Nephron progenitor cell (in vitro differentiated cells): Measurements from ENCODE around the gene PDGFA.

ENCODE experiments used
- DNase-seq: peaks from one replicate; pipeline ENCODE4 v3.0.0; 2021
- H3K27ac Mint-ChIP-seq: 2 replicates; pipeline ENCODE4 v1.8.0; 2021; ENCODE audit warnings: mild to moderate bottlenecking, moderate library complexity, mixed read lengths
- H3K27me3 Mint-ChIP-seq: 2 replicates; pipeline ENCODE4 v1.8.0; 2021; ENCODE audit warnings: mild to moderate bottlenecking, low read depth, mixed read lengths; ENCODE audit not compliant: poor library complexity
- H3K36me3 Mint-ChIP-seq: 2 replicates; pipeline ENCODE4 v1.8.0; 2021; ENCODE audit warnings: low read depth, mixed read lengths
- H3K4me1 Mint-ChIP-seq: 2 replicates; pipeline ENCODE4 v1.8.0; 2021; ENCODE audit warnings: mixed read lengths
- H3K4me3 Mint-ChIP-seq: 2 replicates; pipeline ENCODE4 v1.8.0; 2021; ENCODE audit warnings: mild to moderate bottlenecking, moderate library complexity, mixed read lengths
- H3K9me3 Mint-ChIP-seq: 2 replicates; pipeline ENCODE4 v1.8.0; 2021; ENCODE audit warnings: mild to moderate bottlenecking, moderate library complexity, mixed read lengths
- CTCF ChIP-seq: fragments of 200-600 bp; sonication (generic); IDR thresholded peaks from 2 replicates; pipeline ENCODE4 v1.5.0; 2021; ENCODE audit warnings: antibody characterized with exemption

Gene PDGFA

GRCh38 chr7:484356-485101, 35.1 kb downstream of the PDGFA start:
- DNase-seq, result no peak
- Mint-ChIP-seq H3K4me1 (peaks cover 64% of the 10 kb centered on the region), H3K4me3 (no peak overlapping the region), H3K27ac (no peak overlapping the region), H3K36me3 (peaks cover 4% of the 10 kb centered on the region), H3K9me3 (peaks cover 22% of the 10 kb centered on the region), H3K27me3 (peaks cover 31% of the 10 kb centered on the region)
- no peak for TF ChIP-seq CTCF

GRCh38 chr7:483656-484355, 35.8 kb downstream of the PDGFA start:
- TF ChIP-seq CTCF, result no peak
- H3K4me1 Mint-ChIP-seq, result peaks cover 68% of the 10 kb centered on the region
- H3K27ac Mint-ChIP-seq, result no peak overlapping the region
- H3K27me3 Mint-ChIP-seq, result peaks cover 34% of the 10 kb centered on the region
- no peak overlapping the region for H3K4me3 Mint-ChIP-seq
- H3K9me3 Mint-ChIP-seq, result peaks cover 18% of the 10 kb centered on the region
- peaks cover 4% of the 10 kb centered on the region for H3K36me3 Mint-ChIP-seq
- no peak for DNase-seq

- H3K4me3 Mint-ChIP-seq, result no peak overlapping the region
- H3K4me1 Mint-ChIP-seq, result peaks cover 72% of the 10 kb centered on the region
- no peak for DNase-seq
- peaks cover 4% of the 10 kb centered on the region for H3K36me3 Mint-ChIP-seq
- H3K27ac Mint-ChIP-seq, result peak overlapping the region; percentile 4
- no peak for TF ChIP-seq CTCF
- H3K27me3 Mint-ChIP-seq, result peaks cover 29% of the 10 kb centered on the region
- H3K9me3 Mint-ChIP-seq, result peaks cover 12% of the 10 kb centered on the region
Observed at GRCh38 chr7:482521-483083, 37.0 kb downstream of the PDGFA start.

GRCh38 chr7:481219-481930, 38.3 kb downstream of the PDGFA start:
- peaks cover 12% of the 10 kb centered on the region for H3K9me3 Mint-ChIP-seq
- DNase-seq, result no peak
- peaks cover 75% of the 10 kb centered on the region for H3K4me1 Mint-ChIP-seq
- H3K4me3 Mint-ChIP-seq, result no peak overlapping the region
- H3K36me3 Mint-ChIP-seq, result peaks cover 4% of the 10 kb centered on the region
- no peak overlapping the region for H3K27ac Mint-ChIP-seq
- H3K27me3 Mint-ChIP-seq, result peaks cover 29% of the 10 kb centered on the region
- no peak for TF ChIP-seq CTCF

DNA sequence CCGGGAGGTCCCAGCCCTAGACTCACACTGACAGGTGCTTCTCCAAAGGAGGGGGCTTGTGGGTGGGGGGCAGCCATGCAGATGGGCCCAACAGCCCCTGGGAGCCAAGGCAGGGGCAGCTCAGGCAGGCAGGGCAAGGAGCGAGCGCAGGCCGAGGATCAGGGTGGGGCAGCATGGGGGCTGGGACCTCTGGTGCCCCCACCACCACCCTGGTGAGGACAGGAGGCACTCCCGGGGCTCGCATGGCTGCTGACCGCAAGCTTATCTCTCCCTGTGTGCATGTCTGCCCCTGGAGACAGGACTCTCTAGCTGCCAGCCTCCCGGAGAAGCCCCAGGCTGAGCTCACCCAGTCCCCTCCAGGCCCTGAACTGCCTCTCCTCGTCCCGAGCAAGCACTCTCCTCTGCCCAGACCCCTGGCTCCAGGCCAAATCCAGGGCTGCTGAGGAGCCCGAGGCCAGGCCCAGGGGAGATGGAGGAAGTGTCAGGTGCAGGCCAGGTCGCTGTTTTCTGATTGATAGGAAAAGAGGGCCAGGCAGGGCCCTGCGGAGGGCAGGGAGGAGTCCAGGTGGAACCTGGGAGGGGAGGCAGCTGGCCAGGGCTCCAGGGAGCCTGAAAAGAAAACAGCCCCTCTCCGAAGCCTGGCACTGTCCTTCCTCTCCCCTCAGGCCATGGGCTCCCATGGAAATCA, 39.0 kb downstream of the PDGFA start:
- no peak overlapping the region for H3K4me3 Mint-ChIP-seq
- peaks cover 12% of the 10 kb centered on the region for H3K9me3 Mint-ChIP-seq
- no peak for DNase-seq
- peaks cover 71% of the 10 kb centered on the region for H3K4me1 Mint-ChIP-seq
- no peak for TF ChIP-seq CTCF
- H3K27me3 Mint-ChIP-seq, result peaks cover 25% of the 10 kb centered on the region
- H3K36me3 Mint-ChIP-seq, result peaks cover 4% of the 10 kb centered on the region
- no peak overlapping the region for H3K27ac Mint-ChIP-seq
